GM12878 (cell line): ENCODE results near the gene HEPHL1. TPM values are rescaled to one million over a fixed set of nuclear protein-coding genes. Genes with fewer than 3 reads are reported as not detected.

ENCODE experiments used
- ATAC-seq: fragments of 200-7000 bp; cut with Tn5 transposase; 3 replicates; pipeline ENCODE4 v1.9.1; 2020; ENCODE audit warnings: mild to moderate bottlenecking, moderate library complexity
- BruUV-seq: library from RNA; stranded (reverse); fragments of 400-500 nt; replicated peaks from 2 replicates; lab custom pipeline; 2021; lab: Mats Ljungman, UMichigan
- CTCF ChIA-PET: fragments of 300-600 bp; sonication (Branson Sonifier 250); formaldehyde crosslinking; extraction: SDS; loops from one replicate; lab custom pipeline; 2021; ENCODE audit warnings: inconsistent platforms; lab: Yijun Ruan, JAX
- POLR2A ChIA-PET: fragments of 350-600 bp; formaldehyde crosslinking; extraction: SDS; loops from one replicate; lab custom pipeline; 2021; ENCODE audit warnings: inconsistent platforms; lab: Charles Lee
- RAD21 ChIA-PET: fragments of 300-600 bp; sonication (Branson Sonifier 250); formaldehyde crosslinking; loops from one replicate; lab custom pipeline; 2023; ENCODE audit warnings: antibody characterized with exemption; ENCODE audit not compliant: unreplicated experiment; lab: Charles Lee
- SMC1A ChIA-PET: fragments of 300-600 bp; sonication (Branson Sonifier 250); formaldehyde crosslinking; loops from one replicate; lab custom pipeline; 2023; ENCODE audit not compliant: unreplicated experiment, uncharacterized antibody; lab: Charles Lee
- DNase-seq: peaks from one replicate; pipeline ENCODE4 v3.0.0-alpha.2; 2011; ENCODE audit warnings: low read depth, low spot score
- FAIRE-seq: peaks from 3 replicates; lab custom pipeline; 2011; peaks lifted over from hg19 to GRCh38; lab: Jason Lieb, UNC
- H2AFZ ChIP-seq: 2 replicates; pipeline ENCODE4 v1.6.0; 2011; ENCODE audit warnings: low read depth, low read length, control low read depth; ENCODE audit not compliant: control insufficient read depth
- H3K27ac ChIP-seq: 2 replicates; pipeline ENCODE4 v1.5.1; 2011; ENCODE audit warnings: control low read depth; ENCODE audit not compliant: control insufficient read depth, insufficient read depth
- H3K27me3 ChIP-seq, 2 experiments: replicated peaks in 1 of 2; 2 replicates each; pipeline versions ENCODE4 v1.6.0 to v1.6.1; 2011; ENCODE audit warnings: low read length in 1 of 2; ENCODE audit not compliant: control insufficient read depth in 2 of 2, insufficient read depth in 2 of 2
- H3K36me3 ChIP-seq, 2 experiments: 2 replicates each; pipeline ENCODE4 v1.5.1; 2011; ENCODE audit warnings: low read length in 1 of 2; ENCODE audit not compliant: control insufficient read depth in 2 of 2, insufficient read depth in 2 of 2
- H3K4me1 ChIP-seq: 2 replicates; pipeline ENCODE4 v1.6.1; 2011; ENCODE audit warnings: mild to moderate bottlenecking, low read length, moderate library complexity, mixed read lengths; ENCODE audit not compliant: control insufficient read depth, insufficient read depth
- H3K4me2 ChIP-seq: 2 replicates; pipeline ENCODE4 v1.6.0; 2011; ENCODE audit warnings: control low read depth; ENCODE audit not compliant: control insufficient read depth, insufficient read depth
- H3K4me3 ChIP-seq: fragments of 200-600 bp; sonication (generic); 2 replicates; pipeline ENCODE4 v1.5.1; 2016
- H3K79me2 ChIP-seq: 2 replicates; pipeline ENCODE4 v1.6.0; 2011; ENCODE audit warnings: low read length; ENCODE audit not compliant: control insufficient read depth, insufficient read depth
- H3K9ac ChIP-seq: 2 replicates; pipeline ENCODE4 v1.8.0; 2011; ENCODE audit warnings: low read length, control low read depth, mixed read lengths; ENCODE audit not compliant: control insufficient read depth, insufficient read depth
- H3K9me3 ChIP-seq: replicated peaks from 3 replicates; pipeline ENCODE4 v1.5.1; 2011; ENCODE audit warnings: mild to moderate bottlenecking, low read length; ENCODE audit not compliant: control insufficient read depth, insufficient read depth
- H4K20me1 ChIP-seq: 2 replicates; pipeline ENCODE4 v1.6.0; 2011; ENCODE audit not compliant: control insufficient read depth, insufficient read depth
- BRCA1 ChIP-seq: IDR thresholded peaks from 2 replicates; pipeline ENCODE4 v1.6.1; 2011; ENCODE audit warnings: low read depth, low read length, improper control_type of control experiment
- EGR1 ChIP-seq, 2 experiments: IDR thresholded peaks; 1 replicate in 1 of 2; 2 replicates in 1 of 2; pipeline ENCODE4 v1.6.1; 2011 to 2012; ENCODE audit warnings: low read depth in 2 of 2, low read length in 2 of 2, borderline replicate concordance in 1 of 2, mild to moderate bottlenecking in 1 of 2, moderate library complexity in 1 of 2
- NFXL1 ChIP-seq: fragments of 450-650 bp; IDR thresholded peaks from 2 replicates; pipeline ENCODE4 v1.6.1; 2017; ENCODE audit warnings: antibody characterized with exemption, mild to moderate bottlenecking, borderline replicate concordance
- NR2C1 ChIP-seq: fragments of 450-650 bp; IDR thresholded peaks from 2 replicates; pipeline ENCODE4 v1.6.1; 2017; ENCODE audit warnings: antibody characterized with exemption, mild to moderate bottlenecking, moderate library complexity
- NR2F1 ChIP-seq: fragments of 450-650 bp; conservative IDR thresholded peaks from 2 replicates; pipeline ENCODE4 v1.6.1; 2017; ENCODE audit warnings: mild to moderate bottlenecking
- RAD21 ChIP-seq: IDR thresholded peaks from 2 replicates; pipeline ENCODE4 v1.6.1; 2011; ENCODE audit warnings: mild to moderate bottlenecking, low read depth, low read length, moderate library complexity; ENCODE audit not compliant: insufficient read depth
- RBBP5 ChIP-seq: fragments of 200-600 bp; sonication (generic); conservative IDR thresholded peaks from 2 replicates; pipeline ENCODE4 v1.6.1; 2016
- SUZ12 ChIP-seq: fragments of 200-600 bp; sonication (generic); IDR thresholded peaks from one replicate; pipeline ENCODE4 v1.6.1; 2018; ENCODE audit warnings: antibody characterized with exemption, mild to moderate bottlenecking; ENCODE audit not compliant: unreplicated experiment
- ZNF384 ChIP-seq: IDR thresholded peaks from 2 replicates; pipeline ENCODE4 v1.6.1; 2012; ENCODE audit warnings: low read depth, mild to moderate bottlenecking, low read length, improper control_type of control experiment, borderline replicate concordance
- WGBS: methylation state at CpG from one replicate; pipeline ENCODE4 v1.1.6; 2016; ENCODE audit warnings: low lambda C conversion rate; ENCODE audit not compliant: insufficient replicate concordance, insufficient coverage; ENCODE audit errors: missing lambda C conversion rate; 5-methylcytosine and 5-hydroxymethylcytosine counted together
- in situ Hi-C: fragments of 300-500 bp; cut with MboI; formaldehyde crosslinking; loops from 9 replicates; pipeline ENCODE4 v1.14.3; 2018; ENCODE audit warnings: mixed read lengths
- intact Hi-C: fragments of 100-400 bp; cut with micrococcal nuclease; formaldehyde crosslinking; loops from one replicate; pipeline ENCODE4 v1.14.2; 2022; ENCODE audit not compliant: unreplicated experiment
- polyA plus RNA-seq, 11 experiments: library from polyadenylated mRNA; depleted of rRNA in 4 of 11; unstranded in 6 of 11; stranded (reverse) in 5 of 11; fragments of >200 nt; fragmentation: Nextera tagmentation in 4 of 11; fragmentation: Illumina TruSeq in 1 of 11; extraction: Ambion mirVana in 4 of 11; extraction: Trizol in 1 of 11; gene quantifications; 1 replicate in 1 of 11; 2 replicates in 10 of 11; pipeline versions ENCODE4 v1.2.1 to v1.2.3, GENCODE V29; 2011 to 2016; ENCODE audit warnings: inconsistent platforms in 2 of 11, missing spikeins in 2 of 11, low read depth in 1 of 11
- total RNA-seq, 4 experiments: library from RNA; depleted of rRNA in 3 of 4; stranded (reverse); fragments of >200 nt in 3 of 4; fragmentation: Illumina TruSeq in 1 of 4; extraction: Trizol in 1 of 4; gene quantifications; 2 replicates each; pipeline versions ENCODE4 v1.2.1 to v1.2.3, GENCODE V29; 2013 to 2021
- TF ChIP-seq, protein P1 (sequence below): fragments of 450-650 bp; formaldehyde crosslinking; IDR thresholded peaks from 2 replicates; pipeline ENCODE4 v1.5.0; 2022; ENCODE audit warnings: mild to moderate bottlenecking, missing genetic modification characterization
- TF ChIP-seq, protein P2 (sequence below): fragments of 450-650 bp; IDR thresholded peaks from 2 replicates; pipeline ENCODE4 v1.6.1; 2016; ENCODE audit warnings: mild to moderate bottlenecking, moderate library complexity, borderline replicate concordance

HEPHL1 gene
- total and polyA plus RNA-seq, 10 of the 15 experiments (the other 5 are each of a cell fraction or from before 2014, with no cell fraction given): 0.02 to 0.08 (median 0.05) TPM; not detected in 6

DNA sequence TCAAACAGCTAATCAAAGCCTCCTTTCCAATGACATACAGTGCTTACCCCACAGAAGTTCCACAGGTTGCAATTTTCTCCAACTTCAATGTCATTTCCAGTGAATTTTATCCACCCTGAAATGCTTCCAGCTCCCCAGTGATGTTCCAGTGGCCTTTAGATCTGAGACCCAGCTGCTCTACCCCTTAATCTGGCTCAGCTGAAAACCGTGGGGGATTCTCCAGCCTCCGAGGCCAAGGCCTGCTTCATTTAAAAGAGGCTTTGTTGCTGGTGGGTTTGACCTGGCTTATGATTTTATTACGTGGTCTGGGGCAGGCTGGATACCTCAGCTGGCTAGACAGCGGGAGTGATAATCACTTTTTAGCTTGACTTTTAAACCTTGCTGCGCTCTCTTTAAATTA, 10.9 kb downstream of the HEPHL1 start:
- ChIA-PET RAD21 (no interaction called here), POLR2A (no interaction called here), SMC1A (no interaction called here), CTCF (no interaction called here)
- 15% methylated on average over 5 of the region's 5 CpGs for WGBS
- intact Hi-C loops: no loop called here
- FAIRE-seq (no peak), ATAC-seq (no peak)
- Histone ChIP-seq H3K9me3 (no peaks in the 10 kb centered on the region), H3K36me3 (no peaks in the 10 kb centered on the region), H3K4me2 (no peak overlapping the region), H3K27me3 (no peaks in the 10 kb centered on the region), H3K4me3 (no peak overlapping the region), H3K9ac (no peak overlapping the region), H3K4me1 (no peaks in the 10 kb centered on the region), H4K20me1 (no peaks in the 10 kb centered on the region), H3K79me2 (no peaks in the 10 kb centered on the region), H3K27ac (no peak overlapping the region), H2AFZ (no peak overlapping the region)
- in situ Hi-C loops: no loop called here
- no TSS peak for BruUV-seq
- TF ChIP-seq EGR1 (IDR thresholded peaks at IDR 0.05; ENCODE audit: borderline replicate concordance in 1 of 2, low read depth in 2 of 2, low read length in 2 of 2): no peak
- TF ChIP-seq, protein P1, sequence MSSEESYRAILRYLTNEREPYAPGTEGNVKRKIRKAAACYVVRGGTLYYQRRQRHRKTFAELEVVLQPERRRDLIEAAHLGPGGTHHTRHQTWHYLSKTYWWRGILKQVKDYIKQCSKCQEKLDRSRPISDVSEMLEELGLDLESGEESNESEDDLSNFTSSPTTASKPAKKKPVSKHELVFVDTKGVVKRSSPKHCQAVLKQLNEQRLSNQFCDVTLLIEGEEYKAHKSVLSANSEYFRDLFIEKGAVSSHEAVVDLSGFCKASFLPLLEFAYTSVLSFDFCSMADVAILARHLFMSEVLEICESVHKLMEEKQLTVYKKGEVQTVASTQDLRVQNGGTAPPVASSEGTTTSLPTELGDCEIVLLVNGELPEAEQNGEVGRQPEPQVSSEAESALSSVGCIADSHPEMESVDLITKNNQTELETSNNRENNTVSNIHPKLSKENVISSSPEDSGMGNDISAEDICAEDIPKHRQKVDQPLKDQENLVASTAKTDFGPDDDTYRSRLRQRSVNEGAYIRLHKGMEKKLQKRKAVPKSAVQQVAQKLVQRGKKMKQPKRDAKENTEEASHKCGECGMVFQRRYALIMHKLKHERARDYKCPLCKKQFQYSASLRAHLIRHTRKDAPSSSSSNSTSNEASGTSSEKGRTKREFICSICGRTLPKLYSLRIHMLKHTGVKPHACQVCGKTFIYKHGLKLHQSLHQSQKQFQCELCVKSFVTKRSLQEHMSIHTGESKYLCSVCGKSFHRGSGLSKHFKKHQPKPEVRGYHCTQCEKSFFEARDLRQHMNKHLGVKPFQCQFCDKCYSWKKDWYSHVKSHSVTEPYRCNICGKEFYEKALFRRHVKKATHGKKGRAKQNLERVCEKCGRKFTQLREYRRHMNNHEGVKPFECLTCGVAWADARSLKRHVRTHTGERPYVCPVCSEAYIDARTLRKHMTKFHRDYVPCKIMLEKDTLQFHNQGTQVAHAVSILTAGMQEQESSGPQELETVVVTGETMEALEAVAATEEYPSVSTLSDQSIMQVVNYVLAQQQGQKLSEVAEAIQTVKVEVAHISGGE (CRISPR knock-in tag): no peak
- no peak for TF ChIP-seq RBBP5
- TF ChIP-seq, protein P2, sequence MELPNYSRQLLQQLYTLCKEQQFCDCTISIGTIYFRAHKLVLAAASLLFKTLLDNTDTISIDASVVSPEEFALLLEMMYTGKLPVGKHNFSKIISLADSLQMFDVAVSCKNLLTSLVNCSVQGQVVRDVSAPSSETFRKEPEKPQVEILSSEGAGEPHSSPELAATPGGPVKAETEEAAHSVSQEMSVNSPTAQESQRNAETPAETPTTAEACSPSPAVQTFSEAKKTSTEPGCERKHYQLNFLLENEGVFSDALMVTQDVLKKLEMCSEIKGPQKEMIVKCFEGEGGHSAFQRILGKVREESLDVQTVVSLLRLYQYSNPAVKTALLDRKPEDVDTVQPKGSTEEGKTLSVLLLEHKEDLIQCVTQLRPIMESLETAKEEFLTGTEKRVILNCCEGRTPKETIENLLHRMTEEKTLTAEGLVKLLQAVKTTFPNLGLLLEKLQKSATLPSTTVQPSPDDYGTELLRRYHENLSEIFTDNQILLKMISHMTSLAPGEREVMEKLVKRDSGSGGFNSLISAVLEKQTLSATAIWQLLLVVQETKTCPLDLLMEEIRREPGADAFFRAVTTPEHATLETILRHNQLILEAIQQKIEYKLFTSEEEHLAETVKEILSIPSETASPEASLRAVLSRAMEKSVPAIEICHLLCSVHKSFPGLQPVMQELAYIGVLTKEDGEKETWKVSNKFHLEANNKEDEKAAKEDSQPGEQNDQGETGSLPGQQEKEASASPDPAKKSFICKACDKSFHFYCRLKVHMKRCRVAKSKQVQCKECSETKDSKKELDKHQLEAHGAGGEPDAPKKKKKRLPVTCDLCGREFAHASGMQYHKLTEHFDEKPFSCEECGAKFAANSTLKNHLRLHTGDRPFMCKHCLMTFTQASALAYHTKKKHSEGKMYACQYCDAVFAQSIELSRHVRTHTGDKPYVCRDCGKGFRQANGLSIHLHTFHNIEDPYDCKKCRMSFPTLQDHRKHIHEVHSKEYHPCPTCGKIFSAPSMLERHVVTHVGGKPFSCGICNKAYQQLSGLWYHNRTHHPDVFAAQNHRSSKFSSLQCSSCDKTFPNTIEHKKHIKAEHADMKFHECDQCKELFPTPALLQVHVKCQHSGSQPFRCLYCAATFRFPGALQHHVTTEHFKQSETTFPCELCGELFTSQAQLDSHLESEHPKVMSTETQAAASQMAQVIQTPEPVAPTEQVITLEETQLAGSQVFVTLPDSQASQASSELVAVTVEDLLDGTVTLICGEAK: no peak
- no peak for TF ChIP-seq NR2F1
- no peak for TF ChIP-seq BRCA1
- TF ChIP-seq NR2C1: no peak
- no peak for TF ChIP-seq RAD21
- no peak for TF ChIP-seq NFXL1
- TF ChIP-seq ZNF384: no peak
- TF ChIP-seq SUZ12: no peak
- TF ChIP-seq, all 136 proteins: peak for 0
- no peak for DNase-seq
